IPS-20b (cell line): ENCODE measurements around the gene KCNMB2.
"Not testable (repeated sequence)": the region's sequence is repeated elsewhere in the genome, so short reads cannot be mapped to it uniquely, and the experiment has no call there.

Experiments
- H3K27ac ChIP-seq: one replicate; pipeline ENCODE4 v1.5.1; 2013; ENCODE audit warnings: low read length
- H3K27me3 ChIP-seq: 2 replicates; pipeline ENCODE4 v1.6.1; 2013; ENCODE audit warnings: mild to moderate bottlenecking, low read length, inconsistent platforms; ENCODE audit not compliant: insufficient read depth
- H3K36me3 ChIP-seq: 2 replicates; pipeline ENCODE4 v1.6.1; 2013; ENCODE audit warnings: low read depth, mild to moderate bottlenecking, inconsistent platforms, low read length, moderate library complexity; ENCODE audit not compliant: insufficient read depth
- H3K4me1 ChIP-seq: 2 replicates; pipeline ENCODE4 v1.6.1; 2013; ENCODE audit warnings: mild to moderate bottlenecking, control low read depth, inconsistent platforms, low read length, moderate library complexity; ENCODE audit not compliant: insufficient read depth
- H3K4me3 ChIP-seq: 2 replicates; pipeline ENCODE4 v1.5.1; 2013; ENCODE audit warnings: mild to moderate bottlenecking, low read length, inconsistent platforms
- H3K9ac ChIP-seq: 2 replicates; pipeline ENCODE4 v1.6.1; 2013; ENCODE audit warnings: low read depth, mild to moderate bottlenecking, inconsistent platforms, low read length, moderate library complexity
- H3K9me3 ChIP-seq: 2 replicates; pipeline ENCODE4 v1.6.1; 2013; ENCODE audit warnings: mild to moderate bottlenecking, low read depth, low read length, inconsistent platforms; ENCODE audit not compliant: insufficient read depth

The KCNMB2 gene

DNA sequence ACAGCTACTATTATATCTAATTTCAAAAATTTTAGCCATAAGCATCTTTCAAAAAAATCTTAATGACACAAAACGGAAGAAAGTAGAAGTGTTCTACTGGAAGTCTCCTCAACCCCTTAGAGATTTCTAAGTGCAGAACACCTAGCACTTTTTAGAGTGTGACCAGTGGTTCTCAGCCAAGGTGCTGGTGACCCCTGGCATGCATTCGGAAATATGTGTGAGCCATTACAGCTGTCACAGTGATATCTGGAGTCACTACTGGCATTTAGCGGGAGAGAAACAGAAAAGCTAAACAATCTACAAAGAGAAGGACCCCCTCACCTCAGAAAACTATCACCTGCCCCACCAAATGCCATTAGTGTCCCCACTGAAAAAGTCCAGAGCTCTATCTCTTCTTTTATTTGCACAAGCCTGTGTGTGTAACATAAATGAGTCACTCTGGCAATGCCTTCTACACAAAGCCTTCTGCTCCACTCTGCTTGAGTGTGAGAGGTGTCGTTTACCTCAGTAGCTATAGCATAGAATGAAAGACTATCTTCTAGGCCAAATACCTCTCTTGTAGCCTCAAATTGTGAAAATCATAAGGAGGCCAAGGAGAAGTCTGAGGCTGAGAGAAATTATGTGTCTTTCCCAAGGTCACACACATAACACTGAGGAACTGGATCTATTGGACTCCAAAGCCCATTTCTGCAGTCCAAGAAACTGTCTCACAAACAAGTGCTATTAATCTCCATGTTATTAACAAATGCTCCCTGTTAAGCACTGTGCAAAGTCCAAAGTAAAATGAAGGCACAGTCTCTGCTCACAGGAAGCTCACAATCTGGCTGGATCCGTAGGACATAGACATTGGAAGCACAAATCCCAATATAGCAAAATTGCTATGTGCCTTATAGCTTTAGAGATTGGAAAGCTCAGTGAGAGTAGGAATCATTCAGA lies 28.5 kb upstream of the KCNMB2 start:
- H3K4me1 ChIP-seq = no peaks in the 10 kb centered on the region
- no peaks in the 10 kb centered on the region for H3K9me3 ChIP-seq
- H3K4me3 ChIP-seq = no peak overlapping the region
- H3K27ac ChIP-seq = no peak overlapping the region
- H3K27me3 ChIP-seq = no peaks in the 10 kb centered on the region
- H3K36me3 ChIP-seq = no peaks in the 10 kb centered on the region
- H3K9ac ChIP-seq = no peak overlapping the region

DNA sequence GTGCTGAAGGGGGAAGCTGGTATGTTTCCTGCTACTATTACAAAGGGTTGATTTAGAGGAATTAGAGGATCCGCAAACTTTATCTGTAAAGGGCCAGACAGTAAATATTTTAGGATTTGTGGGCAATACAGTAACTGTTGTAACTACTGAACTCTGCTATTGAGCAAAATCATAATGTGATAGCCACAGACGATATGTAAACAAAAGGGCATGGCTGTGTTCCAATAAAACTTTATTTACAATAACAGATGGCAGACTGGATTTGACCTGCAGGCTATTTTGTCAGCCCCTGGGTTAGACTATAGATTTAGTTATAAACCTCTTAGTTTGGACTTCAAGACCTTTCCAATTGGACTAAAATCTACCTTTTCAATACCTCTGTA lies 27.8 kb upstream of the KCNMB2 start:
- H3K4me3 ChIP-seq = no peak overlapping the region
- no peaks in the 10 kb centered on the region for H3K36me3 ChIP-seq
- H3K27ac ChIP-seq = no peak overlapping the region
- H3K27me3 ChIP-seq = no peaks in the 10 kb centered on the region
- H3K4me1 ChIP-seq = no peaks in the 10 kb centered on the region
- H3K9me3 ChIP-seq = no peaks in the 10 kb centered on the region
- no peak overlapping the region for H3K9ac ChIP-seq

DNA sequence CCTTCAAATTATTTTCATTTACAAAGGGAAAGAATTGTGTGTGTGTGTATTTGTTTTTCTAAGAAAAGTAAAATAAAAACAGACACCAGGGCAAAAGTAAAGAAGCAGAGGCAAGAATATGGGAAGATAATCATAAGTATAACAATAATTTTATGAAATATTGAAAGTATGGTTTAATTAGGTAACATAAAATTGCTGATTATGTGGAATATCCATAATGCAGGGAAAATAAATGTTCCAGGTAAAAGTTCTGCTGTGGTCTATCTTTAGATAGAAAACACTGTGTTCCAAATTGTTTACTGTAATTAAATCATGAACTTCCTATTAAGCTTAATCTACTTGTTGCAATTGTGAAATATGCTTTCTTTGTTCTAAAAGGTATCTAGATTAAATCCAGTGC lies 25.7 kb upstream of the KCNMB2 start:
- no peaks in the 10 kb centered on the region for H3K4me1 ChIP-seq

DNA sequence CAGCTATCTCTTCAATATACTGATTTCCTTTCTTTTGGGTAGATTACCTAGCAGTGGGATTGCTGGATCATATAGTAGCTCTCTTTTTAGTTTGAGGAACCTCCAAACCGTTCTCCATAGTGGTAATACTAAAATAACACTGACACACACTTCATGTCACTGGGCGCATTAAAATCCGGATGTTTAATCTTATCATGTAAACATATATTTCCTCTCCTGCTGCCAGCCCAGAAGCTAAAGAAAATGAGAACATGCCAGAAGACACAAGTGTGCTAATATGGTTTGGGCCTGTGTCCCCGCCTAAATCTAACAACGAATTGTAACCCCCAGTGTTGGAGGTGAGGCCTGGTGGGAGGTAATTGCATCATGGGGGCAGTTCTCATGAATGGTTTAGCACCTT lies 23.6 kb upstream of the KCNMB2 start:
- Histone ChIP-seq H3K36me3 (no peaks in the 10 kb centered on the region), H3K4me1 (no peaks in the 10 kb centered on the region), H3K9me3 (no peaks in the 10 kb centered on the region), H3K27me3 (no peaks in the 10 kb centered on the region), H3K4me3 (no peak overlapping the region), H3K9ac (no peak overlapping the region), H3K27ac (no peak overlapping the region)

More for the DNA sequence above, 25.7 kb upstream of the KCNMB2 start:
- no peaks in the 10 kb centered on the region for H3K27me3 ChIP-seq
- no peaks in the 10 kb centered on the region for H3K36me3 ChIP-seq
- no peaks in the 10 kb centered on the region for H3K9me3 ChIP-seq
- H3K9ac ChIP-seq = no peak overlapping the region
- no peak overlapping the region for H3K4me3 ChIP-seq
- H3K27ac ChIP-seq = no peak overlapping the region

DNA sequence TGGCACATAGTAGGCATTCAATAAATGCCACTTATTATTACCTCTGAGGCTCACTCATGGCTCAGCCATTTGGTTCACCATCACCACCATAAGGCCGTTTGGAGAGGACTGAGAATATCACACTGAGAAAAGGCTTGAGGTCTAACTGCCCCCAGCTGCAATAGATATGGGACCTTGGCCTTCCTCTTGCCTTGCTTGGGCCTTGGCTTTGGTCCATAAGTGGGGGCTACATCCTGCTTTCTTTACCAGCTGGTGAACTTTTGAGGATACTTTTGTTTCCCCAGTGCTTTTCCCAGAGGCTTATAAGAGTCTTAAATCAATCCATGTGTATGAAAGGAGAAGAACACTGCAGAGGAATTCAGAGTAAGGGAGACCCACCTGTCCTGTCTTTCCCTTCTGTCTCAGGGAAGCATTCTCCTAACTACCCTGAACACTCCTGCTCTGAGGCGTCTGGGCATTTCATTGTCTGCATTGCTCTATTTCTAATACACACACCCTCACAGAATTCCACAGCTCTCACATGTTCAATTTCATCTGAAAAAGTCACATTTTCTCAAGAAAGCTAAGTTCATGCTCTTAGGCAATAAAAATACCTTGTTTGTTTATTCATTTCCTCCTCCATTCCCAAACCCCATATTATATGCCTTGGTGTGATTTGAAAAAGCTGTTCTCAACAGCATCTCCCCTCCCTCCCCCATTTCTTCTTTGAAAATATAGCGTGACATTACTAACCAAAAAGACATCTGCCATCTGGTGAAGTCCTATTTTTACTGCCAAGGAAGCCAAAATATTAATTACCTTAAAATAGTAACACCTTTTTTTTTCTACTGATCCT lies 22.5 kb upstream of the KCNMB2 start:
- no peaks in the 10 kb centered on the region for H3K9me3 ChIP-seq
- no peaks in the 10 kb centered on the region for H3K4me1 ChIP-seq
- no peak overlapping the region for H3K9ac ChIP-seq
- no peaks in the 10 kb centered on the region for H3K36me3 ChIP-seq
- H3K27ac ChIP-seq = no peak overlapping the region
- H3K27me3 ChIP-seq = no peaks in the 10 kb centered on the region
- no peak overlapping the region for H3K4me3 ChIP-seq

DNA sequence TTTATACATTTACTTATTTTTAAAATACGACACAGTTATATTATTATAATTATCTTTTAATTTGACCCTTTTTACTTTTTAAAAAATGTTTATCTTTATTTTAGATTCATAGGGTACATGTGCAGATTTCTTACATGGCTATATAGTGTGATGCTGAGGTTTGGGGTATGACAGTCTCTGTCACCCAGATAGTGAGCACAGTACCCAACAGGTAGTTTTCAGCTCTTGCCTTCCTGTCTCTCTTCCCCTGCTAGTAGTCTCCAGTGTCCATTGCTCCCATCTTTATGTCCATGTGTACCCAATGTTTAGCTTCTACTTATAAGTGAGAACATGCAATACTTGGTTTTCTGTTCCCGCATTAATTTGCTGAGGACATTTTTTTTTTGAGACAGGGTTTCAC lies 21.8 kb upstream of the KCNMB2 start:
- no peak overlapping the region for H3K9ac ChIP-seq
- no peak overlapping the region for H3K27ac ChIP-seq
- no peak overlapping the region for H3K4me3 ChIP-seq
- no peaks in the 10 kb centered on the region for H3K36me3 ChIP-seq
- no peaks in the 10 kb centered on the region for H3K9me3 ChIP-seq
- H3K27me3 ChIP-seq = no peaks in the 10 kb centered on the region
- no peaks in the 10 kb centered on the region for H3K4me1 ChIP-seq

DNA sequence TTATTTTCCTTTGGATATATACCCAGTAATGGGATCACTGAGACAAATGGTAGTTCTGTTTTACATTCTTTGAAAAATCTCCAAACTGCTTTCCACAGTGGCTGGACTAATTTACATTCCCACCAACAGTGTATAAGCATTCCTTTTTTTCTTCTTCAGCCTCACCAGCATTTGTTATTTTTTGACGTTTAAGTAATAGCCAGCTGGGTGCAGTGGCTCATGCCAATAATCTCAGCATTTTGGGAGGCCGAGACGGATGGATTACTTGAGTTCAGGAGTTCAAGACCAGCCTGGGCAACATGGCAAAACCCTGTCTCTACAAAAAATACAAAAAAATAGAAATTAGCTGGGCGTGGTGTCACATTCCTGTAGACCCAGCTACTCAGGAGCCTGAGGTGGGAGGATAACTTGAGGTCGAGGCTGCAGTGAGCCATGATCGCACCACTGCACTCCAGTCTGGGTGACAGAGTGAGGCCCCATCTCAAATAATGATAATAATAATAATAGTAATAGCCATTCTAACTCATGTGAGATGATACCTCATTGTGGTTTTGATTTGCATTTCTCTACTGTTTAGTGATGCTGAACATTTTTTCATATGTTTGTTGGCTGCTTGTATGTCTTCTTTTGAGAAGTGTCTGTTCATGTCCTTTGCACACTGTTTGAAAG lies 21.0 kb upstream of the KCNMB2 start:
- H3K27ac ChIP-seq, H3K4me1 ChIP-seq, H3K27me3 ChIP-seq: not testable (repeated sequence)

DNA sequence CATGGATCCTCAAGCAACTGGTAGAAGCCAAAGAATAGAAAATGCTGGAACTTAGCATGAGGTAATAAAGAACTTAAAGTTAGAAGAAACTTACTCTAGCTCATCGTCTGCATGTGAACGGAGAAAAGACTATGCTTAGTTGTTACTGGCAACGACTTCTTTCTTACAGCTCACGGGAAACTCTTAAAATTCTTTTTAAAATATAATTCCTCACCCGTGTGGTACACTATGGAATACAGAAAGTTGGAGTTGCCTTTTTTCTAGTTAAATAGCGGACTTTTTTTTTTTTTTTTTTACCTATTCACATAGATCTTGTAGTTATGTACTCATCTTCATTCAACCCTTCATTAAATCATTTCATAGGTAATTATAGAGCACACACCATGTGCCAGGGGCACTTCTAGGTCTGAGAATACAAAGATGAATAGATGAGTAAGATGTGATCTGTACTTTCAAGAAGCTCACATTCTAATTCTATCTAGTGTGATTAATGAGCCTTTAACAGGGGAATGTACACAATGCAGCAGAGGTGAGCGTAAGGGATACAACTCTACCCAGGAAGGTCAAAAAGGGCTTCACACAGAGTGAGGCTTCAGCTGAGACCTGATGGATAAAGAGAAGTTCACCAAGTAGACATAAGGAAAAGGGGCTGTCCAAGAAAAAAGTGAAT lies 18.4 kb upstream of the KCNMB2 start:
- Histone ChIP-seq H3K4me1 (no peaks in the 10 kb centered on the region), H3K27ac (no peak overlapping the region), H3K36me3 (no peaks in the 10 kb centered on the region), H3K9me3 (no peaks in the 10 kb centered on the region), H3K27me3 (no peaks in the 10 kb centered on the region), H3K4me3 (no peak overlapping the region), H3K9ac (no peak overlapping the region)

More for the DNA sequence above, 21.0 kb upstream of the KCNMB2 start:
- H3K9ac ChIP-seq, H3K36me3 ChIP-seq, H3K9me3 ChIP-seq, H3K4me3 ChIP-seq: not testable (repeated sequence)

DNA sequence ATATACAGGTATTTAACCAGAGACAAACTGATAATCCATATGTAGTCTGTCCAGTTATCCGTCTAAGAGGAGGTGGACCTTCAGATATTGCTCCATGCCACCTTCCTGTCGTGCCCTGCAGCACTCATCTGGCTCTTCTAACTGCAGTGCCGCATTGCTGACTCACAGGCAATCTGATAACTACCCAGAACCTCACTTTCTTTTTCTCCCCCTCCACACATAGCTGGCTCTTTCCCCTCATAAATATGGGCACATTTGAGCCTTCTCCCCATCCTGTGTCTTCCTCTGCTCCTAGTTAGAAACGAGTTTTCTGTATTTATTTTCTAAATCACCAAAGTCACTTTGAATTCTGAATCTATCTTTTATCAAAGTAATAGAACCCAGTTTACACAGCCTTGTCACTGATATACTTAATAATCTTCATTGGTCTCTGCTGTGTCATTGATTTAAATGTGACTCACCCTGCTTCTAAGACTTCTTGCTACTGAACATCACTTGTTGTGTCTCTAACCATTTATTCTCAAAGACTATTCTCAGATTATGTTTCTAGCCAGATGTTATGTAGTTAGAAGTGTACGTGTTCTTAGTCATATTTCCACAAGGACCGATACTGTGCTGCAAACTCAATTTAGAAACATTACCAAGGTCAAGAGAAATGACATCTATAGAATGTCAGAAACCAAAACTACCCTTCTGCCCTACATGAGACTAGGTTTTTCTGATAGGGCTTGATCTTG lies 17.4 kb upstream of the KCNMB2 start:
- Histone ChIP-seq H3K9me3 (no peaks in the 10 kb centered on the region), H3K27me3 (no peaks in the 10 kb centered on the region), H3K36me3 (no peaks in the 10 kb centered on the region), H3K27ac (no peak overlapping the region), H3K4me3 (no peak overlapping the region), H3K9ac (no peak overlapping the region), H3K4me1 (no peaks in the 10 kb centered on the region)

DNA sequence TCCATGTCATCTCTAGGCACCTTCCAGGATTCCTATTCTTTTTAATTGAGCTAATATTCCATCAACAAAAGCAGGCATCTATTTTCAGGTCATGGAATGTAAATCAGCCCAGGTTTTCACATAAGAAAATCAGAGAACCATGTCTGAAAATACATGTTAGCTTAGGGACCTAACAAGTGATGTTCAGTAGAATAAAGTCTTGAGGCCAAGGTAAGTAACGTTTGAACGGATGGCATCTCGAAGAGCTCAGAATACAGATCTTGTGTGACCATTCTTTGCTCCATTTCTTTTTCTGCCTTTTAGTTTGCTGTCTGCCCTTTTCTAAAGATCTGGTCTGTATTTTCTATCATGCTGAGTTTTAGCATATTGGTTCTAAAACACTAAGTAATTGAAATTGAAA lies 16.5 kb upstream of the KCNMB2 start:
- Histone ChIP-seq H3K4me1 (no peaks in the 10 kb centered on the region), H3K9ac (no peak overlapping the region)

DNA sequence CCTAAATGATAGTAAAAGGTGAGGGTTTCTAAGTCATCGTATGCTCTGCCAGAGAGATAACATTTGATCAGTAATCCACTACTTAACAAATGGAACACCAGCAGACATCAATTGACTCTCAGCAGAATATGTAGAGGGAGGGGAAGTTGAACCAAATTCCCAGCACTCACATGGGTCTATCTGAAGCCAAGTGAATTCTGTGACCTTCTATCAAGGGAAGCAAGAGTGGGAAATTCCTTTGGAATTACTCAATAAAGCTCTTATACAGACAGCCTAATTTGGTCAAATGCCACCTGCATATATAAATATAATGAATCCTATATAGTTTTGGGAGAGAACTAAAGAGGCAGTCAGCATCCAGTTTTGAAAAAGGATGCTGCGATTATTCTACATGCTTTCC lies 15.8 kb upstream of the KCNMB2 start:
- no peaks in the 10 kb centered on the region for H3K36me3 ChIP-seq
- no peaks in the 10 kb centered on the region; the same call in 1 of the 2 replicates for H3K4me1 ChIP-seq
- no peak overlapping the region for H3K27ac ChIP-seq
- no peaks in the 10 kb centered on the region for H3K9me3 ChIP-seq
- no peaks in the 10 kb centered on the region for H3K27me3 ChIP-seq
- H3K4me3 ChIP-seq = no peak overlapping the region
- H3K9ac ChIP-seq = no peak overlapping the region

More for the DNA sequence above, 16.5 kb upstream of the KCNMB2 start:
- no peaks in the 10 kb centered on the region for H3K27me3 ChIP-seq
- H3K27ac ChIP-seq = no peak overlapping the region
- no peak overlapping the region for H3K4me3 ChIP-seq
- H3K9me3 ChIP-seq = no peaks in the 10 kb centered on the region
- H3K36me3 ChIP-seq = no peaks in the 10 kb centered on the region
